Measurements from ENCODE around the gene NDUFB10.

GRCh38 chr16:1950559-1950958 is 8.8 kb upstream of the NDUFB10 start:
- TF ChIP-seq, protein P1, sequence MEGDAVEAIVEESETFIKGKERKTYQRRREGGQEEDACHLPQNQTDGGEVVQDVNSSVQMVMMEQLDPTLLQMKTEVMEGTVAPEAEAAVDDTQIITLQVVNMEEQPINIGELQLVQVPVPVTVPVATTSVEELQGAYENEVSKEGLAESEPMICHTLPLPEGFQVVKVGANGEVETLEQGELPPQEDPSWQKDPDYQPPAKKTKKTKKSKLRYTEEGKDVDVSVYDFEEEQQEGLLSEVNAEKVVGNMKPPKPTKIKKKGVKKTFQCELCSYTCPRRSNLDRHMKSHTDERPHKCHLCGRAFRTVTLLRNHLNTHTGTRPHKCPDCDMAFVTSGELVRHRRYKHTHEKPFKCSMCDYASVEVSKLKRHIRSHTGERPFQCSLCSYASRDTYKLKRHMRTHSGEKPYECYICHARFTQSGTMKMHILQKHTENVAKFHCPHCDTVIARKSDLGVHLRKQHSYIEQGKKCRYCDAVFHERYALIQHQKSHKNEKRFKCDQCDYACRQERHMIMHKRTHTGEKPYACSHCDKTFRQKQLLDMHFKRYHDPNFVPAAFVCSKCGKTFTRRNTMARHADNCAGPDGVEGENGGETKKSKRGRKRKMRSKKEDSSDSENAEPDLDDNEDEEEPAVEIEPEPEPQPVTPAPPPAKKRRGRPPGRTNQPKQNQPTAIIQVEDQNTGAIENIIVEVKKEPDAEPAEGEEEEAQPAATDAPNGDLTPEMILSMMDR (IDR thresholded peaks at IDR 0.05; ENCODE audit: low read length) = no peak
- TF ChIP-seq EZH2 (IDR thresholded peaks at IDR 0.05; ENCODE audit: borderline replicate concordance, low read length) = no peak
